H1 (cell line): ENCODE data around the gene ZSCAN30.

Experiments used
- CHD2 ChIP-seq: IDR thresholded peaks from 2 replicates; pipeline ENCODE4 v1.6.1; 2012; ENCODE audit warnings: low read length, improper control_type of control experiment
- CTCF ChIP-seq, 3 experiments: IDR thresholded peaks; 1 replicate in 2 of 3; 2 replicates in 1 of 3; pipeline versions ENCODE4 v1.5.1 to v1.6.1; 2011; ENCODE audit warnings: low read length in 3 of 3, mild to moderate bottlenecking in 3 of 3, inconsistent platforms in 2 of 3, low read depth in 1 of 3, moderate library complexity in 1 of 3; ENCODE audit not compliant: insufficient read depth in 1 of 3; ENCODE audit errors: control extremely low read depth in 1 of 3
- EP300 ChIP-seq, 2 experiments: IDR thresholded peaks; 1 replicate in 1 of 2; 2 replicates in 1 of 2; pipeline ENCODE4 v1.6.1; 2011 to 2012; ENCODE audit warnings: low read depth in 2 of 2, low read length in 2 of 2, mild to moderate bottlenecking in 2 of 2, borderline replicate concordance in 1 of 2, inconsistent platforms in 1 of 2, moderate library complexity in 1 of 2
- FOSL1 ChIP-seq: IDR thresholded peaks from 2 replicates; pipeline ENCODE4 v1.6.1; 2011; ENCODE audit warnings: mild to moderate bottlenecking, low read depth, low read length, moderate library complexity; ENCODE audit not compliant: insufficient read depth
- POLR2A ChIP-seq, 2 experiments: IDR thresholded peaks; 1 replicate in 1 of 2; 2 replicates in 1 of 2; pipeline ENCODE4 v1.6.1; 2011; ENCODE audit warnings: low read depth in 2 of 2, low read length in 2 of 2, mild to moderate bottlenecking in 2 of 2; ENCODE audit errors: control extremely low read depth in 1 of 2
- TBP ChIP-seq: IDR thresholded peaks from 2 replicates; pipeline ENCODE4 v1.6.1; 2011; ENCODE audit warnings: low read depth, low read length, improper control_type of control experiment
- YY1 ChIP-seq: IDR thresholded peaks from 2 replicates; pipeline ENCODE4 v1.6.1; 2011; ENCODE audit warnings: low read depth, mild to moderate bottlenecking, low read length
- ZNF274 ChIP-seq: IDR thresholded peaks from 2 replicates; pipeline ENCODE4 v1.7.0; 2012; ENCODE audit warnings: low read length, borderline replicate concordance; ENCODE audit errors: extremely low read depth
- TF ChIP-seq, protein P1 (sequence below): IDR thresholded peaks from 2 replicates; pipeline ENCODE4 v1.6.1; 2012; ENCODE audit warnings: low read length, inconsistent platforms

DNA sequence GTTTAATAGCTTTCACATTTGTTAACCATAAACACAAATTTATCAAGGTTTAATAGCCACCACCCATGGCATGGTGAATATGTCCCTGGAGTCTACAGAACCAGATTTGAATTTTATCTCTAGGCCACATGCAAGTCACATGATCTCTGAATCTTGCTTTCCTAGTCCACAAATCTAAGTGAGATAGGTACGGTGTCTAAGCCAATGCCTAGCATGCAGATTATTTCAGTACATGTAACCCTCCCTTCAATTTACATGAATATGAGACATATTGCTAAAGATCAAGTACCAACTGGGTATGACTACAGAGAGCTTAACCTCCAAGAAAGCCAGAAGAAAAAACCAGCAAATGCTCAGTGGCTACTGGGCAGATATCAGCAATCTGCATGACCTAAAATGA is 44.2 kb upstream of the ZSCAN30 start:
- no peak for TF ChIP-seq TBP
- TF ChIP-seq FOSL1: no peak
- TF ChIP-seq EP300 (IDR thresholded peaks at IDR 0.05; ENCODE audit: borderline replicate concordance in 1 of 2, low read depth in 2 of 2, low read length in 2 of 2): no peak
- TF ChIP-seq, protein P1, sequence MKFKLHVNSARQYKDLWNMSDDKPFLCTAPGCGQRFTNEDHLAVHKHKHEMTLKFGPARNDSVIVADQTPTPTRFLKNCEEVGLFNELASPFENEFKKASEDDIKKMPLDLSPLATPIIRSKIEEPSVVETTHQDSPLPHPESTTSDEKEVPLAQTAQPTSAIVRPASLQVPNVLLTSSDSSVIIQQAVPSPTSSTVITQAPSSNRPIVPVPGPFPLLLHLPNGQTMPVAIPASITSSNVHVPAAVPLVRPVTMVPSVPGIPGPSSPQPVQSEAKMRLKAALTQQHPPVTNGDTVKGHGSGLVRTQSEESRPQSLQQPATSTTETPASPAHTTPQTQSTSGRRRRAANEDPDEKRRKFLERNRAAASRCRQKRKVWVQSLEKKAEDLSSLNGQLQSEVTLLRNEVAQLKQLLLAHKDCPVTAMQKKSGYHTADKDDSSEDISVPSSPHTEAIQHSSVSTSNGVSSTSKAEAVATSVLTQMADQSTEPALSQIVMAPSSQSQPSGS: no peak
- no peak for TF ChIP-seq CHD2
- no peak for TF ChIP-seq YY1
- TF ChIP-seq CTCF (IDR thresholded peaks at IDR 0.05; ENCODE audit: control extremely low read depth in 1 of 3, insufficient read depth in 1 of 3, low read depth in 1 of 3, low read length in 3 of 3): no peak
- no peak for TF ChIP-seq POLR2A (IDR thresholded peaks at IDR 0.05; ENCODE audit: control extremely low read depth in 1 of 2, low read depth in 2 of 2, low read length in 2 of 2)
- no peak for TF ChIP-seq ZNF274
